ENCODE results near the gene ASXL2.

The ASXL2 gene

GRCh38 chr2:25684577-25685473 lies 193.5 kb downstream of the ASXL2 start:
- no peak for DNase-seq

Data from SHP77 treated with DMSO at 0.1 percent for 48 hours (cell line).